GM21825 (cell line): ENCODE measurements around the gene DOCK3.
"Not testable (repeated sequence)": the region's sequence is repeated elsewhere in the genome, so short reads cannot be mapped to it uniquely, and the experiment has no call there.

Experiments used
- ATAC-seq: cut with Tn5 transposase; IDR thresholded peaks from one replicate; pipeline ENCODE4 v1.9.1; 2021; ENCODE audit warnings: mild to moderate bottlenecking, moderate library complexity; ENCODE audit not compliant: unreplicated experiment

Gene DOCK3

DNA sequence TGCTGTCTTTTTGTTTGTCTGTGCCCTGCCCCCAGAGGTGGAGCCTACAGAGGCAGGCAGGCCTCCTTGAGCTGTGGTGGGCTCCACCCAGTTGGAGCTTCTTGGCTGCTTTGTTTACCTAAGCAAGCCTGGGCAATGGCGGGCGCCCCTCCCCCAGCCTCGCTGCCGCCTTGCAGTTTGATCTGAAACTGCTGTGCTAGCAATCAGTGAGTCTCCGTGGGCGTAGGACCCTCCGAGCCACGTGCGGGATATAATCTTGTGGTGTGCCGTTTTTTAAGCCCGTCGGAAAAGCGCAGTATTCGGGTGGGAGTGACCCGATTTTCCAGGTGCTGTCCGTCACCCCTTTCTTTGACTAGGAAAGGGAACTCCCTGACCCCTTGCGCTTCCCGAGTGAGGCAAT is 303.9 kb downstream of the DOCK3 start:
- ATAC-seq, result not testable (repeated sequence)

GRCh38 chr3:50978991-50979667 is 304.4 kb downstream of the DOCK3 start:
- ATAC-seq, result no peak

- no peak for ATAC-seq
Observed at GRCh38 chr3:50982540-50983325, 308.0 kb downstream of the DOCK3 start.

DNA sequence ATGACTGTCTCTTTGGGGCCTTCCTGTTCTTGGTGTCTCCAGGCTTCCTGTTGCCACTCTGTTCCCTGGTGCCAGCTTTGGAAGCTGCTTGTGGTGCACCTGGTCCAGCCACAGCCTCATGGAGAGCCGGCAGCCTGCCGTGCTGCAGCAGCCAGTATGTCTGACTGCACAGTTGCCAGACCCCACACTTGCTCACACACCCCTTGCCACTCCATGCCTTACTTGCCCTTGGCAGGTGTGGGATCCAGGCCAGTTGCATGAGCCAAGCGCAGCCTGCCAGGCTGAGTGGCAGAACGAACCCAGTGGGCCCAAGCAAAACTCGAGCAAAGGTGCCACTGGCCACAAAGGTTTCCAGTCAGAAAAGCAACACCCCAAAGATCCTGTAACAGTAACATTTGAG is 309.2 kb downstream of the DOCK3 start:
- ATAC-seq, result no peak

DNA sequence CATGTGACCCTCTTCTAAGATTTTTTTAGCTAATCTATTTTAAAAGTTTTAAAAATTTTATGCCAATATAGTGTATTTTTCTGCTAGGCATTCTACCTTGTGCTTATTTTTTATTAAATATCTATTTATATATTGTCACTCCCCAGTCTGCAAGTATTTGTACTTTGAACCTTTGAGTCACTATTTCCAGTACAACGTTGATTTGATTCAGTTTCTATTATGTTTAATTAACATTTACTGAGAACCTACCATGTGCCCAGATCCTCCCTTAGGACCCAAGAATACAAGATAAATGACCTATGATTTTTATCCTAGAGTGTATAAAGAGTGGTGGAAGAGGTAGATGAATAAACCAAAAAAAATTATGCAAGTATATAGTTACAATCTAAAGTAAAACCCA is 311.2 kb downstream of the DOCK3 start:
- no peak for ATAC-seq

DNA sequence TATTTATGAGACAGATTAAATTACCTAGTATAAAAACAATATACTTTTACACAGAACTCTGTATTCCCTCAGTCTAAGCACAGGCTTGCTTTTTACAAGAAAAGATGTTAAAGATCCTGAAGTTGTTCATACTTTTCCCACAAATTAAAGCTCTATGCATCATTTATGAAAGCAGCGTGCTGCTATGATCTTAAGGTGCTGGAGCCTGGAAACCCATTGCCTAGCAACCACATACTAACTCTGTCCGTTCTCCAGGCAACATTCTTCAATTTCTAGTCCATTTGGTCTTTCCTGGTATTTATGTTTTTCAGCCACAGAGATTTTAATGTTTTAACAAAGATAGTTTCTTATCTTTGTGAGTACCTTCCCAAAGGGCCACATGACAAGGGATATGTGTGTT is 312.0 kb downstream of the DOCK3 start:
- no peak for ATAC-seq

- ATAC-seq, result no peak
Observed at GRCh38 chr3:50994537-50994936, 319.8 kb downstream of the DOCK3 start.

GRCh38 chr3:50995085-50995824 is 320.5 kb downstream of the DOCK3 start:
- no peak for ATAC-seq

DNA sequence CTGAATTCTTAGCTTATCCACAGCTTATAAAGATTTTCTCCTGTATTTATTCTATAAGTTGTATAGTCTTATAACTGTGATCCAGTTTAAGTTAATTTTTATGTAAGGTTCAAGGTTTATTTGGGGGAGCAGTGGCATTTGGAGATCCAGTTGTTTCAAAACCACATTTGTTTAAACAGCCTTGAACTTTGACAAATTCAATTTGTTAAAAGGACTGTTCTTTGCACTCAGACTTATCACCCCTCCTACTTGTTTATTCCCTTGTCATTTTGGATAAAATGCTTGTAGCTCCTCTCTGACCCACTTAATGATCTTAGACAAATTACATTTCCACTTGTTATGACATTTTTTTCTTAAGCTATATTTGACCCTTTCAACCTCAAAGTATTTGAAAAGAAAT is 327.8 kb downstream of the DOCK3 start:
- no peak for ATAC-seq

- no peak for ATAC-seq
Observed at GRCh38 chr3:51004235-51004634, 329.5 kb downstream of the DOCK3 start.

GRCh38 chr3:51024121-51024520 is 349.4 kb downstream of the DOCK3 start:
- no peak for ATAC-seq

DNA sequence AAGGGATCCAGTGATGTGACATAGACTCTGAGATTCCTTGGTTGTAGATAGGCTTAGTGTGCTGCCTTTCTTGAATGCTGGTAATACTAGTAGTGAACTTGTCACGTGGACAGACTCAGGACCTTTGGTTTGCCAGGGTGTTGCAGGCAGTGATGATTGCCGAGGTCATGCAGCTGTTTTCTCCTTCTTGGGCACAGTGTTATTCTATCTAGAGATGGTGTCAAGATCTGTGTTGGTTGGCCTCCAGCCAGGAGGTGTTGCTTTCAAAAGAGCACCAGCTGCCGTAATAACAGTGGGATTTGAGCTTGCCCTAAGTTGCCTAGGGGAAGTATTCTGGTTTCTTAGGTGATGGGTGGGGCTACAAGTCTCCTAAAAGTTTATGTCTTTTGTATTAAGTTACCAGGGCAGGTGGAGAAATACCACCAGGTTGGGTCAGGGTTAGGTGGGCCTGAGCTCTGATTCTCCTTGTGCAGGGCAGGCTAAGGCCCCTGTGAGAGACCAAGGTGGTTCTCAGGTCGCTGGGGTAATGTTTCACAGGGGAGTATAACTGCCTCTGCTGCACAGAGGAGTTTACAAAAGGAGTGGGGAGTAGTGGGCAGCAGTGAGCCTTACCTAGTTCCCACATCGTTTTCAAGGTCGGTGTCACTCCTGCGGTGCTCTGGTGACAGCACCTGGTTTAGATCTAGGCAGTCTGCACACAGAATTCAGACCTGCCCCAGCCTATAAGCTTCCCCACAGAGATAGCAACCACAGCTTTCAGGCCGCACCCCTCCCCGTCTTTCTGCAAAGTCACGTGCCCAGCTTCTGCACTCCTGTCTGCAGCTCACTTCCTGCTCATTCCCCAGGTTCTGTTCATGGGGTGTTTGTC is 350.3 kb downstream of the DOCK3 start:
- no peak for ATAC-seq

DNA sequence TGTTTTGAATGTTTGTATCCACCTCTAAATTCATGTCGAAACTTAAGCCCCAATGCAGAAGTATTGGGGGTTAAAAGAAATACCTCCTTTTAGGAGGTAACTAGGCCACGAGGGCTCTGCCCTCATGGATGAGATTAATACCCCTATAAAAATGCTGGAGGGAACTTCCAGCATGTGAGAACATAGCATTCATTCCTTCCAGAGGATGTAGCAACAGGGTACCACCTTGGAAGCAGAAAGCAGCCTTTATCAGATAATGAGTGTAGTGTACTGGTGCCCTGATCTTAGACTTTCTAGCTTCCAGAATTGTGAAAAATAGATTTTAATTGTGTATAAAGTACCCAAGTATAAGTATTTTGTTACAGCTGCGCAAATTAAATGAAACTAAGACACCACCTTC is 356.9 kb downstream of the DOCK3 start:
- ATAC-seq, result no peak

DNA sequence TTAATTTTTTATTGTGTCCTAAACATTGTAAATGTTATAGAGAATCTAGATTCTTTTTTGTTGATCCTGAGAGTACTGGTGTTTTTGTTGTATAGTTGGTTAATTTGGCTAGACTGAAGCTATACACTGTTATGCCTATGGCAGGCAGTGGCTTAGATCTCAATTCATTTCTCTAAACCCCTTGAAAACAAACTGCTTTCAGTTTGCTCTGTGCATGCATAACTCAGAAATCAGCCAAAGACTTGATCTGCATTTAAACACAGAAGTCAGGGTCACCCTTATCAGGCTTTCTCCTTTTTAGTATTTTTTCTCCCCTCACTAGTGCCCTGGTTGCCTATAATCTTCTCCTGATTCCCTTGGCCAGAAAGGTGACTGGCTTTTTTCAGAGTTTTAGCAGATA is 360.9 kb downstream of the DOCK3 start:
- ATAC-seq, result no peak

GRCh38 chr3:51044982-51045381 is 370.3 kb downstream of the DOCK3 start:
- ATAC-seq, result no peak

GRCh38 chr3:51052562-51052961 is 377.8 kb downstream of the DOCK3 start:
- no peak for ATAC-seq

DNA sequence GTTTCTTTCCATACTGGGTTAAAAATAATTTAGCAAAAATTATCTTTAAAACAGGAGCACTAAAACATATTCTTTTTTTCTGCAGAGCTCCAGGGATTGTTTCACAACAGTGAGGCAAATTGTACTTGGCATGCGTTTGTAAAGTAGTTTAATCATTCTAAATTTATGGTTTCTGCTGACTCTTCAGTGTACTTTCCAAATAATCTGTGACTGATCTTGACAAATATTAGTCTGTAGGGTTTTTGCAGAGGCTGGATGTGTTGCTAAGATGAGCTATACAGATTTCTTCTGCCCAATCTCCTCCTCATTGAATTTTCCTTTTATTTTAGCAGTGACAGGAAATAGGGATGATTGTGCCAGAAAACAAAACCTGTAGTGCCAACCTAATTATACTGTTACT is 382.4 kb downstream of the DOCK3 start:
- no peak for ATAC-seq

GRCh38 chr3:51063053-51063452 is 388.3 kb downstream of the DOCK3 start:
- ATAC-seq, result no peak

DNA sequence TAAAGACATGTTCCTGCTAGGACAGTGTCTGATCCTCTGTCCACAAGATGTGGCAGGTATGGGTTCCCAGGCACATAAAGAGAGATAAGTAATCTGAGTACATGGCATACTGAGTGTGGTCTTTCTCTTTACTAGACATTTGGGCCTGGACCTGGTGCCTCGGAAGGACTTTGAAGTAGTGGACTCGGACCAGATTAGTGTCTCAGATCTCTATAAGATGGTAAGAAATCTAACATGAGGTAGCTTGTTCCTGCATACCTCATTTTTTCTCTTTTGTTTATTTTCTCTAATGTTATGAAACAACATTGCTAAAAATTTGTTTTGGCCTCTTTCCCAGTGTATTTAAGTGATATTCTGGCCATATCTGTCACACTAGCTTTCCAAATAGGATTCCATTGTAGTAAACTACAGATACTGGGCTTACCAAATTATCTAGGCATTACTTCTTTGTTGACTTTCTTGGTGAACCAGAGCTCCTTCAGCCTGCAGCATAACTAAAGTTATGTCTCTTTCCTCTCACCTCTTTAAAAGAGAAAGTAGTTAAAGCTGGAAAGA is 400.6 kb downstream of the DOCK3 start:
- no peak for ATAC-seq

DNA sequence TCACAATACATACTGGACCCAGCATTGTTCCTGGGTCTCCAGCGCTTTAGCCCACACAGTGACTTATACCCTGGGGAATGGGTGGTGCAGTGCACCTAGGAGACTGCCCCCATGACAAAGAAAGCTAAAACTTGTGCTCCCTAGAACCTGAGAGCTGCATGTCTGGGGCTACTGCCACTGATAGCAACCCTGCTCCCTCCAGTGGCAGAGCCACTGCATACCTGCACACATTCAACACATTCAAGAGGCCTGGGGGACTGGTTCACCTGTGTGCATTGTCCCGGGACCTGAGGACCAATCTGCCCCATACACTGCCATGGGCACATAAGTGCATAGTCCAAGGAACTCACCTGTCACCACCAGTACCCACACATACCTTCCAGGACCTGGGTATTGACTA is 407.6 kb downstream of the DOCK3 start:
- no peak for ATAC-seq

GRCh38 chr3:51083490-51083889 is 408.8 kb downstream of the DOCK3 start:
- no peak for ATAC-seq
